Activated T-cell treated with anti-CD3 and anti-CD28 coated beads, Interleukin-2, amount 50 U/mL, for 24 hours (primary cell): ENCODE data around the gene DNASE1L3.
A peak's percentile ranks its signal among the peaks of the same experiment; 100 is the strongest.
"Not testable (repeated sequence)": the region's sequence is repeated elsewhere in the genome, so short reads cannot be mapped to it uniquely, and the experiment has no call there.

Experiments used
- DNase-seq: peaks from one replicate; pipeline ENCODE4 v3.0.0-alpha.2; 2020
- H3K27ac Mint-ChIP-seq: 2 replicates; pipeline ENCODE4 v1.8.0; 2020; ENCODE audit warnings: mild to moderate bottlenecking, mixed read lengths
- H3K27me3 Mint-ChIP-seq: 2 replicates; pipeline ENCODE4 v1.8.0; 2020; ENCODE audit warnings: mixed read lengths
- H3K36me3 Mint-ChIP-seq: 2 replicates; pipeline ENCODE4 v1.8.0; 2020; ENCODE audit warnings: low read depth, mixed read lengths
- H3K4me1 Mint-ChIP-seq: 2 replicates; pipeline ENCODE4 v1.8.0; 2020; ENCODE audit warnings: low read depth, mixed read lengths
- H3K4me3 Mint-ChIP-seq: 2 replicates; pipeline ENCODE4 v1.8.0; 2020; ENCODE audit warnings: mild to moderate bottlenecking, moderate library complexity, mixed read lengths
- H3K9me3 Mint-ChIP-seq: 2 replicates; pipeline ENCODE4 v1.8.0; 2020; ENCODE audit warnings: mixed read lengths

DNASE1L3 gene

DNA sequence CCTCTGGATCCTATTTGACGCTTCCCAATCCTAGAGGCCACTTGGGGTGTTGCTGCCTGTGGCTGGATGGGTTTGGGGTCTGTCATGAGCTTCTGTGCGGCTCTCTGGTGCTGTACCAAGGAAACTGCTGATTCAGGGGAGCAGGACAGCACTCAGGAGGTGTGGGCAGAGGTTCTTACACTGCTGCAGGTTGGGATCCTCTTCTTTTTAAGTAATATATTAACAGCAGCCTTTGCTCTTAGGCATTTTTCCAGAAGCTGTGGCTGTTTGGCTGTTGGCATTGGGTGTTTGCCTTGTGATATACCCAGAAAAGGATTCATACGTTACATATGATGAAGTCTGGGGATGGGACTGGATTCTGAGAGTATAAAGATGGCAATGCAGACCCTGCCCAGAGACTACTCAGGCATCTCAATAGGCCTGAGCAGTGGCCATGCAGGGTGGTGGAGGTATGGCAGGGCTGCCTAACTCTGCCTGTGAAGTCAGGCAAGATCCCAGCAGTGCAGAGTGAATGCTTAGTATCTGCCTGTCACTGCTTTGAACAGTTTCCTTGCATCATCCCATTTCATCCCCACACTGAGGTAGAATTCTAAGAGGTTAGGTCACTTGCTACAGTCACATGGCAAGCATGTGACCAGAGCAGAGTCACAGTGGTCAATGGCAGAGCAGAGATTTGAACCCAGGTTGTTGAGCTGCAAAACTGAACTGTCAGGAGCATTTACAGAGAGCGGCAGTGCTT, 30.7 kb upstream of the DNASE1L3 start:
- H3K4me3 Mint-ChIP-seq: no peak overlapping the region
- peaks cover 17% of the 10 kb centered on the region for H3K4me1 Mint-ChIP-seq
- DNase-seq: no peak
- H3K36me3 Mint-ChIP-seq: peaks cover 6% of the 10 kb centered on the region
- no peak overlapping the region for H3K27ac Mint-ChIP-seq
- no peaks in the 10 kb centered on the region for H3K9me3 Mint-ChIP-seq
- peaks cover 1% of the 10 kb centered on the region for H3K27me3 Mint-ChIP-seq

DNA sequence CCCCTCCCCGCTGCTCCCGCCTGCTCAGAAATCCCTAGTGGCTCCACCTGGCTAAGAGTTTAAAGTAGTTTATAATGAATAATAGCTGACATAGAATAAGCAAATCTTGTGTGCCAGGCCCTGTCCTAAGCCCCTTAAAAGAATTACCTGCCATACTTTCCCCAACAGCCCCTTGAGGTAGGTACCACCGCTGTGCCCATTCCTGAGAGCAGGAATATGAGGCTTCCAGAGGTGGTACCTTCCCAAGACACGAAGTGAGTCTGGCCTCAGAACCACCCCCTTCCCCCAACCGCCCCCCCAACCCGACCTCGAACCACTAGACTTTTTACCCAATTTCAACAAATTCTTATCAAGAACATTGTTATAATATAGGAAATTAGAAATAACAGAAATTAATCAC, 28.1 kb upstream of the DNASE1L3 start:
- Mint-ChIP-seq H3K4me3 (peak overlapping the region; percentile 89), H3K27me3 (peaks cover 7% of the 10 kb centered on the region), H3K9me3 (no peaks in the 10 kb centered on the region), H3K36me3 (peaks cover 6% of the 10 kb centered on the region), H3K27ac (peak overlapping the region; percentile 85), H3K4me1 (peaks cover 19% of the 10 kb centered on the region)
- DNase-seq: no peak

DNA sequence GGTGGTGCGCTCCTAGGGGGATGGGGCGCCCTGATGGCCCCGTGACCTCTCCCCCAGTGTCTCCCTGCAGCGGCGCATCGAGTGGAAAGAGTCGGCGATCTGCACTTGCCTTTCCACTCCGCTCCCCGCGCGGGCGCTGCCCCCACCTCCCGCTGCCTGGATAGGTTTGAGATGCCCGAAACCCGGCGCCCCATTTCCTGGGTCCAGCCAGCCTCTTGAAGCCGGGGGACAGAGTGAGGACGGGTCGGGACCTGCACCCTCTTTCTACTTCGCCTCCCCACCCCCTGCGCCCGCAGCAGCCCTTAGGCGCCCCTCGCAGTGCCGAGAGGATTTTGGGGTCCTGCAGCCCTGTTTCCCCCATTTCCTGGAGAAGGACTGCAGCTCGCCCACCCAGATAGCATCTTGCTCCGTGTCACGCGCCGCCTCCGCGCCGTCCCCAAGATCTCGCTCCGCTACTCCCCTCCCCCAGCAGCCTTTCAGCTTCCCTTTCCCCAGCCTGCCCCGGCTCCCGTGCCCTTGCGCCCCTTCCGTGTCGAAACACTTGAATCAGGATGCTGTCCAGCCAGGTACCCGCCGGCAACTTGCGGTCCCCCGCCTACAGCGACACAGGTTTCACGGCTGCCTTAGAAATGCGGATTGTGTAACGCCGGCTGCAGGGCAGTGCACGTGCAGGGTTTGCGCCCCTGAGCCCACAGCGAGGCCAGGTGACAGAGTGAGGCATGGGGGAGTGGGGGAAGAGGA, 27.3 kb upstream of the DNASE1L3 start:
- Mint-ChIP-seq H3K27ac (peak overlapping the region; percentile 85), H3K9me3 (no peaks in the 10 kb centered on the region), H3K4me3 (peak overlapping the region; percentile 89), H3K27me3 (peaks cover 12% of the 10 kb centered on the region), H3K36me3 (peaks cover 6% of the 10 kb centered on the region), H3K4me1 (peaks cover 19% of the 10 kb centered on the region)
- peak; percentile 67 for DNase-seq

DNA sequence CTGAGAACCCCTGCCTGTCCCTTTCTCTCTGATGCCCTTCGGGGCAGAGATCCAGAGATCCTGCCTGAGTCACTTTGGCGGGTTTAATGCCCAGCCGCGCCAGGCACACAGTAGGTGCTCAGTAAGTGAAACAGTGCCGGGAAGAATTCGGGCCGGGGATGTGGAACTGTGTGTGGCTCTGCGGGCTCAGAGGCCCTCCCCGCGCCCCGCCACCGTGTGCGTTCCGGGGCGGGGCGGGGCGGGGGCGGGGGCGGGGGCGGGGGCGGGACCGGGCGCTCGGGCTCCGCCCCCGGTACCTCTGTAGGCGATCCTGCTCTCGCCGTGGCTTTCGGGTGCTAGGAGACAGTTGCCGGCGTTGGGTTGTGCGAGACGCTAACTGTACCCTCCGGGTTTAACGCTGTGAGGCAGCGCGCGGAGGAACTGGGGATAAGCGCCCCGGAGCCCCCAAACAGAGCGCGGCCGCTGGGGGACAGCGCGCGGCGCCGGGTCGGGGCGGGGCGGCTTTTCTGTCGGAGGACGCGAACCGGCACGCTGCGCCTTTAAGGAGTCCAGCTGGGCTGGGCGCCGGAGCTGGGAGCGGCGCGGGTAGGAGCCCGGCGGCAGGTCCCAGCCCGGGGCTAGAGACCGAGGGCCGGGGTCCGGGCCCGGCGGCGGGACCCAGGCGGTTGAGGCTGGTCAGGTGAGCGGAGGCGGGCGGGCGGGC, 26.6 kb upstream of the DNASE1L3 start, which contains the start of gene ABHD6:
Gene ABHD6, plus strand, starts transcription at position 555 of the 703 bp plus-strand sequence. CDS start 18,795 bp downstream, outside the sequence.
- Mint-ChIP-seq H3K4me3 (peak within 1 kb of the TSS; percentile 89), H3K4me1 (peaks cover 19% of the 10 kb centered on the region)

DNA sequence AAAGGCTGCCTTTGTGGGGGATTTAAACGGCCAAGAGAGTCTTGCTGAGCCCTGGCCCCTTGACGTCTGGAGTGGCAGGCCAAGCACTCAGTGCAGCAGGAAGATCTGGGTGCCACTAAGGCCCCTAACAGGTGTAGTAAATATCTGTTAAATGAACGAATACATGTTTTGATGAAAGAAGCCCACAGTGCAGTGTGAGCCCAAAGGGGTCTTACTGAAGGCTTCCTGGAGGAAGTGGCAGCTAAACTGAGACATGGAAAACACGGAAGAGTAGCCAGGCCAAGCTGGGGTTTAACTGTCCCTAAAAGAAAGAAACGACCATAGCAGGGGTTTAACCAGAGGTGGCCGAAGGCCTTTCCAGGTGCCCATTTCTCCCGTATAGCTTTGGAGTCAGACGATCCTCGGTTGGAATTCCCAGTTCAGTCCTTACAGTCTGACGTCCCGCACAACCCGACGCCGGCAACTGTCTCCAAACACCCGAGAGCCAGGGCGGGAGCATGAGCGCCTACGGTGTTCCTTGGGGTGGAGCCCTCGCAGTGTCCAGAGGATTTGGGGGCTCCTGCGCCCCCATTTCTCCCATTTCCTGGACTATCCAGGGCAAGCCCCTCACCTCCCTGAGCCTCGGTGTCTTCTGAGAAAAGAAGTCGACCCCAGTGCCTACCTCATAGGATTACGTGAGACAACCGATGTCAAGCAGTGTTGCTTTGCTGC, 25.9 kb upstream of the DNASE1L3 start:
- H3K9me3 Mint-ChIP-seq: no peaks in the 10 kb centered on the region
- DNase-seq: no peak
- H3K27me3 Mint-ChIP-seq: peaks cover 21% of the 10 kb centered on the region
- H3K4me1 Mint-ChIP-seq: peaks cover 19% of the 10 kb centered on the region
- H3K36me3 Mint-ChIP-seq: peaks cover 6% of the 10 kb centered on the region
- peak overlapping the region; percentile 82 for H3K4me3 Mint-ChIP-seq
- peak overlapping the region; percentile 90 for H3K27ac Mint-ChIP-seq

More for the DNA sequence above, 26.6 kb upstream of the DNASE1L3 start, which contains the start of gene ABHD6:
- DNase-seq: peak; percentile 93
- peaks cover 6% of the 10 kb centered on the region for H3K36me3 Mint-ChIP-seq
- H3K9me3 Mint-ChIP-seq: no peaks in the 10 kb centered on the region
- peak within 1 kb of the TSS; percentile 90 for H3K27ac Mint-ChIP-seq
- H3K27me3 Mint-ChIP-seq: peaks cover 19% of the 10 kb centered on the region

DNA sequence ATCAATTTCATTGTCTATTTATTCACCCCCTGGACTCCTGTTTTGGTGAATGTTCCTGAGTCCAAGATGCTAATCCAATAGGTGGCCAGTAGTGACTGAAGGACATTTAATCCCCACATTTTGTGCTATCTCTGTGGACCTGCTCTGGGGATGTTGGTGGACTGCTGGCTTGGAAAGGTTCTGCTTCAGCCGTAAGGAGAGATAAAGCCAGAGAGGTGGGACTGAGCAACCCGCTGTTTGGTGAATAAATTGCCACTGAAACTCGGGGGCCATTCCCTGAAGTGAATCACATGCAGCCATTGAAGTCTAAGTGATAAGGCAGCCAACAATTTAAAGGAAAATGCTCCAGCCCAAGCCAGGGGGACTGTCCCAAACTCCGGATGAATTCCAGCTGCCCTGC, 25.2 kb upstream of the DNASE1L3 start:
- H3K4me1 Mint-ChIP-seq: peaks cover 16% of the 10 kb centered on the region
- no peaks in the 10 kb centered on the region for H3K9me3 Mint-ChIP-seq
- no peak overlapping the region for H3K4me3 Mint-ChIP-seq
- H3K27ac Mint-ChIP-seq: no peak overlapping the region
- DNase-seq: no peak
- peaks cover 6% of the 10 kb centered on the region for H3K36me3 Mint-ChIP-seq
- H3K27me3 Mint-ChIP-seq: peaks cover 27% of the 10 kb centered on the region

DNA sequence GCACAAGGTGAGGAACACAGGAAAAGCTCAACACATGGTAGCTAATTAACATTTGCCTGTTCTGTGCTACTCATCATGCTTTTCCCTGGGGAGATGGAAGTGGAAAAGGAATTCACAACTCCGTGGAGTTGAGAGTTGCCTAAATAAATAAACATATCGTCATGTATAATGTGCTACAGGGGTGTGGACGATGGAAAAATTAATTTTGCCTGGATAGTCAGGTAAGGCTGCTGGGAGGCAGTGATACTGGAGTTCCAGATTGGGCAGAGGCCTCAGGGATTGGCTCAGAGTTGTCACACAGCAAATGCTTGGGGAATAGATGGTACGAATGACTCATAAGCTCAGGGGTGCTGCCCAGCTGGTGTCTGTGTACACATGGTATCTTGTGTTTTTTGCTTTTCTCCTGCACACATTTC, 23.8 kb upstream of the DNASE1L3 start:
- Mint-ChIP-seq H3K4me3 (no peak overlapping the region), H3K27ac (no peak overlapping the region), H3K4me1 (peaks cover 14% of the 10 kb centered on the region), H3K36me3 (peaks cover 6% of the 10 kb centered on the region), H3K27me3 (peaks cover 32% of the 10 kb centered on the region), H3K9me3 (no peaks in the 10 kb centered on the region)
- DNase-seq: no peak

DNA sequence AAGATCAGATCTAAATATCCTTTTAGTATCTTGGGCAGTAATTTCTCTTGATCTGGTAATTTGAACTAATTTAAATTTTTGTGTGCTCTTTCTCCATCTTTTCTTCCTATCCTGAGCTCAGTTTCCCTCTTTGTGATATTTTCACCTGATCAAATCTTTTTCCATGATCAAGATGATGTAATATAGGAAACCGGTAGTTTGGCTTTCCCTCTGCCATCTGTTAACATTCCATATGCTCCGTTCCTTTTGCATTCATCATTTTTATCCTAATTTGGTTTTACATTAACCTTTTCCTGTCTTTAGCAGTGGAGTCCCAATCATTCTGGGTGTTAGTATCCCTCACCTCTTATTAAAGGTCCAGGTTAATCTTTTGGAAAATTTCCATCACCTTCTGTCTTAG, 20.9 kb upstream of the DNASE1L3 start:
- Mint-ChIP-seq H3K4me1 (peaks cover 3% of the 10 kb centered on the region), H3K9me3 (no peaks in the 10 kb centered on the region), H3K4me3 (no peak overlapping the region), H3K36me3 (no peaks in the 10 kb centered on the region), H3K27me3 (peaks cover 42% of the 10 kb centered on the region), H3K27ac (no peak overlapping the region)
- DNase-seq: no peak

DNA sequence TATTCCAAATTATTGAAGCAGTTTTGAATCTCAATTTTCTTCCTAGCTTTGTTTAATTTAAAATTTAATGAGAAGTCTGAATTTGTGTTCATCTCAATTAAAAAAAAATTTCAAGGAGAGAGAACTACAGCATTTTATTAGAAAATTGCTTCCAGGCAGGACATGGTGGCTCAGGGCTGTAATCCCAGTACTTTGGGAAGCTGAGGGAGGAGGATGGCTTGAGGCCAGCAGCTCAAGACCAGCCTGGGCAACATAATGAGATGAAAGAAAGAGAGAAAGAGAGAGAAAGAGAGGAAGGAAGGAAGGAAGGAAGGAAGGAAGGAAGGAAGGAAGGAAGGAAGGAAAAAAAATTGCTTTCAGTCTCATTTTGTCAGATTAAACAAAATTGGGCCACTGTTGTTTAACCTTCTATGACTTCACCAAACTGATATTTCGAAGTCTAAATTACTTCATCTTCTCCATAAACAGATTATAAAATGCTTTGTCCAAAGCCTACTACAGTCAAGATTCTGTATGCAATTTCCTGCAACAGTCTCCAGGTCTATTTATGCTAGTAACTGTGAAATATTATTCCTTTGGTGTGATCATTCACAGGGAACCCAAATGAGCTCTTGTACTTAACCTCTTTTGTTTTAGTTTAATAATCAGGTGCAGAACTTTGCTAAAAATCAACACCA, 20.2 kb upstream of the DNASE1L3 start:
- H3K4me3 Mint-ChIP-seq: no peak overlapping the region
- DNase-seq: no peak
- no peak overlapping the region for H3K27ac Mint-ChIP-seq
- H3K27me3 Mint-ChIP-seq: peaks cover 37% of the 10 kb centered on the region
- H3K9me3 Mint-ChIP-seq: no peaks in the 10 kb centered on the region
- no peaks in the 10 kb centered on the region for H3K36me3 Mint-ChIP-seq
- no peaks in the 10 kb centered on the region for H3K4me1 Mint-ChIP-seq

DNA sequence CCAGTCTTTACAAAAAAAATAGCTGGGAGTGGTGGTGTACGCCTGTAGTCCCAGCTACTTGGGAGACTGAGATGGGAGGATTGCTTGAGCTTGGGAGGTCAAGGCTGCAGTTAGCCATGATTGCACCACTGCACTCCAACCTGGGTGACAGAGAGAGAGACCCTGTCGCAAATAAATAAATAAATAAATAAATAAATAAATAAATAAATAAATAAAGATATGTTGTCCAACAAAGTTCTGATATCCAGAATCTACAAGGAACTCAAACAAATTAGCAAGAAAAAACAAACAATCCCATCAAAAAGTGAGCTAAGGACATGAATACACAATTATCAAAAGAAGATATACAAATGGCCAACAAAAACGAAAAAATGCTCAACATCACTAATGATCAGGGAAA, 17.2 kb upstream of the DNASE1L3 start:
- not testable (repeated sequence) for H3K4me1 Mint-ChIP-seq, H3K27ac Mint-ChIP-seq, H3K9me3 Mint-ChIP-seq, DNase-seq, H3K36me3 Mint-ChIP-seq, H3K4me3 Mint-ChIP-seq
- peaks cover 29% of the 10 kb centered on the region for H3K27me3 Mint-ChIP-seq

DNA sequence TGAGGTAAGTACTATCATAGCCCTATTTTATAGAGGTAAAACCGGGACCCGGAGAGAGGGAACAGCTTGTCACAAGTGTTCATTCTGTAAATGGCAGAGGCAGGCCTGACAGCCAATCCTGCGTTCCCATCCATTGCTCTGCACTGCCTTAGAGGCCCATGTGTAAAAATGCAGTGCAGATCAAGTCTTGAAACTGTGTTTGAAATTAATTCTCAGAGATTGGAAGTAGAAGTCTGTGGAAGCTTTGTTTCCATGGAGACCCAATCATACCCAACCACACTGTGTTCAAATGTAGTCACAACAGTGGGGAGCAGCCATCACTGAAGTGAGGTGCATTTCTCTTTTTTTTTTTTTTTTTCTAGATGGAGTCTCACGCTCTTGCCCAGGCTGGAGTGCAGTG, 13.1 kb upstream of the DNASE1L3 start:
- Mint-ChIP-seq H3K4me1 (peaks cover 6% of the 10 kb centered on the region), H3K4me3 (no peak overlapping the region), H3K9me3 (no peaks in the 10 kb centered on the region), H3K27me3 (peaks cover 7% of the 10 kb centered on the region), H3K36me3 (no peaks in the 10 kb centered on the region), H3K27ac (no peak overlapping the region)
- no peak for DNase-seq

DNA sequence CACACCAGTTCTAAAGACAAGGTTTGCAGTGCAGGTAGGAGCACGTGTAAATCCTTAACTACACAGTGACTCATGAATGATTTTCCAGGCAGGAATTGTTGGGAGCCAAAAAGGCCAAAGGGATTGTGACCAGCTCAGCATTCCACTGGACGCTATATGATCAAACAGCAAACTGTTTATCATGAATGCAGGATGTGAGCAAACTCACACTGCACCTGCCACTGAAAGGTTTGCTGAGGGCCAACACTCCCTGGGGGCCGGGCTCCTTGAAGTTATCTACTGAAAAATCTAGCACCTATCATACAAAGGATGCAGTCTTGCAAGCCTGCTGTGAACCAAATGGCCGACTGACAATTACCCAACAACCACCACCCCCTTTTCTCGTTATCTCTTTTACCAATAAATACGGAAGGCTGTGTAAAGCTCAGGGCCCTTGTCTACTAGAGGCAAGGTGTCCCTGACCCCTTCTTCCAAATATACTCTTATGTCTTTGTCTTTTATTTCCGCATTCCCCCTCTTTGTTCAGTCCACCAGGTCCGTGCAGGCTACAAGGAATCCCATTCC, 11.5 kb upstream of the DNASE1L3 start:
- no peaks in the 10 kb centered on the region for H3K9me3 Mint-ChIP-seq
- DNase-seq: no peak
- no peaks in the 10 kb centered on the region for H3K27me3 Mint-ChIP-seq
- no peaks in the 10 kb centered on the region for H3K36me3 Mint-ChIP-seq
- peaks cover 13% of the 10 kb centered on the region for H3K4me1 Mint-ChIP-seq
- no peak overlapping the region for H3K27ac Mint-ChIP-seq
- no peak overlapping the region for H3K4me3 Mint-ChIP-seq

DNA sequence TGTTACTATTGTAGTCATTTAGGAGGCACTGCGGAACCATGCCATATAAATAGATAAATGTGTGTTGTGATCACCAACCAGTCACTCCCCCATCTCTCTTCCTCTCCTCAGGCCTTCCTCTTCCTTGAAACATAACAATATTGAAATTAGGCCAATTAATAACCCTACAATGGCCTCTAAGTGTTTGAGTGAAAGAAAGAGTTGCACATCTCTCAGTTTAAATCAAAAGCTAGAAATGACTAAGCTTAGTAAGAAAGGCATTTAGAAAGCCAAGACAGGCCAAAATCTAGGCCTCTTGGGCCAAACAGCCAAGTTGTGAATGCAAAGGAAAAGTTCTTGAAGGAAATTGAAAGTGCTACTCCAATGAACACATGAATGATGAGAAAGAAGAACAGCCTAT, 8.1 kb upstream of the DNASE1L3 start:
- no peak overlapping the region for H3K27ac Mint-ChIP-seq
- no peaks in the 10 kb centered on the region for H3K36me3 Mint-ChIP-seq
- peaks cover 41% of the 10 kb centered on the region for H3K4me1 Mint-ChIP-seq
- H3K4me3 Mint-ChIP-seq: no peak overlapping the region
- no peaks in the 10 kb centered on the region for H3K27me3 Mint-ChIP-seq
- H3K9me3 Mint-ChIP-seq: no peaks in the 10 kb centered on the region
- DNase-seq: no peak
